Adrenal gland (tissue), 12 donors: ENCODE results near the gene DNAAF1. TPM values are rescaled to one million over a fixed set of nuclear protein-coding genes. Genes with fewer than 3 reads are reported as not detected.

ENCODE experiments used
- DNase-seq, 7 donors: peaks; one replicate each; pipeline ENCODE4 v3.0.0-alpha.2; 2019 to 2020
- H3K27ac ChIP-seq, 5 donors: fragments of 200-600 bp; sonication (generic) in 4 of 5; 1 replicate in 3 of 5; 2 replicates in 2 of 5; pipeline versions ENCODE4 v1.5.1 to v1.8.0; 2016 to 2020; ENCODE audit warnings: mild to moderate bottlenecking in 1 of 5
- H3K27me3 ChIP-seq: fragments of 200-600 bp; 2 replicates; pipeline ENCODE4 v1.8.0; 2021
- H3K36me3 ChIP-seq, 2 donors: fragments of 200-600 bp; replicated peaks in 1 of 2; 1 replicate in 1 of 2; 2 replicates in 1 of 2; pipeline versions ENCODE4 v1.5.1 to v1.8.0; 2018 to 2022
- H3K4me1 ChIP-seq, 2 donors: fragments of 200-600 bp; replicated peaks in 1 of 2; 1 replicate in 1 of 2; 2 replicates in 1 of 2; pipeline versions ENCODE4 v1.5.1 to v1.8.0; 2018 to 2021
- H3K4me3 ChIP-seq, 4 donors: fragments of 200-600 bp; sonication (generic) in 3 of 4; one replicate each; pipeline ENCODE4 v1.5.1; 2016 to 2018
- H3K9me3 ChIP-seq, 3 donors: fragments of 200-600 bp; sonication (generic) in 1 of 3; replicated peaks in 1 of 3; 1 replicate in 2 of 3; 2 replicates in 1 of 3; pipeline versions ENCODE4 v1.5.1 to v1.8.0; 2016 to 2021
- POLR2A ChIP-seq, 2 donors: fragments of 450-650 bp; IDR thresholded peaks; one replicate each; pipeline ENCODE4 v1.6.1; 2017; ENCODE audit warnings: antibody characterized with exemption in 2 of 2, mild to moderate bottlenecking in 2 of 2, moderate library complexity in 1 of 2
- WGBS, 4 donors: extraction: QIAGEN DNeasy Blood & Tissue Kit in 2 of 4; methylation state at CpG; one replicate each; pipeline versions ENCODE4 v1.1.5 to v1.1.7; 2013 to 2017; 5-methylcytosine and 5-hydroxymethylcytosine counted together
- intact Hi-C, 2 donors: fragments of 100-400 bp; cut with DNase I; formaldehyde crosslinking; loops; one replicate each; pipeline versions ENCODE4 v1.14.1 to v1.15.0; 2022 to 2023
- polyA plus RNA-seq, 3 donors: library from polyadenylated mRNA; stranded (reverse); fragments of 200-250 nt in 2 of 3; fragments of 350-450 nt in 1 of 3; fragmentation: Illumina TruSeq in 1 of 3; extraction: RNeasy Lipid Tissue Mini Kit (QIAGEN cat#74804) in 1 of 3; gene quantifications; one replicate each; pipeline ENCODE4 v1.2.3, GENCODE V29; 2013 to 2014
- total RNA-seq, 9 donors: library from RNA; depleted of rRNA in 4 of 9; stranded (reverse); fragments of >200 nt in 4 of 9; fragments of 120-200 nt in 1 of 9; fragmentation: NEBNext Ultra II Directional in 1 of 9; extraction: Animal tissue kit (Norgen Biotek cat#: 25700) in 1 of 9; gene quantifications; one replicate each; pipeline versions ENCODE4 v1.1.0 to v1.2.4, GENCODE V29; 2013 to 2023
- TF ChIP-seq, protein P1 (sequence below), 6 experiments: fragments of 450-650 bp in 4 of 6; fragments of 200-600 bp in 2 of 6; sonication (generic) in 1 of 6; IDR thresholded peaks; 1 replicate in 5 of 6; 2 replicates in 1 of 6; pipeline versions ENCODE4 v1.5.1 to v1.8.0; 2016 to 2021; ENCODE audit warnings: antibody characterized with exemption in 6 of 6, mild to moderate bottlenecking in 2 of 6, moderate library complexity in 1 of 6
- donor health status: healthy with polysubstance abuse.
- donor health status: Bipolar disorder and iron deficiency.
- donor health status: DM: yes; HTN: yes; CAD: no.
- donor health status: DM: no; HTN: no; CAD: no.
- donor health status: DM: no; HTN: no; CAD: no.
- donor health status: DM: yes; HTN: yes; CAD: no.

DNAAF1 gene
- total and polyA plus RNA-seq, 12 donors: 0.67 to 17.9 (median 2.4) TPM

DNA sequence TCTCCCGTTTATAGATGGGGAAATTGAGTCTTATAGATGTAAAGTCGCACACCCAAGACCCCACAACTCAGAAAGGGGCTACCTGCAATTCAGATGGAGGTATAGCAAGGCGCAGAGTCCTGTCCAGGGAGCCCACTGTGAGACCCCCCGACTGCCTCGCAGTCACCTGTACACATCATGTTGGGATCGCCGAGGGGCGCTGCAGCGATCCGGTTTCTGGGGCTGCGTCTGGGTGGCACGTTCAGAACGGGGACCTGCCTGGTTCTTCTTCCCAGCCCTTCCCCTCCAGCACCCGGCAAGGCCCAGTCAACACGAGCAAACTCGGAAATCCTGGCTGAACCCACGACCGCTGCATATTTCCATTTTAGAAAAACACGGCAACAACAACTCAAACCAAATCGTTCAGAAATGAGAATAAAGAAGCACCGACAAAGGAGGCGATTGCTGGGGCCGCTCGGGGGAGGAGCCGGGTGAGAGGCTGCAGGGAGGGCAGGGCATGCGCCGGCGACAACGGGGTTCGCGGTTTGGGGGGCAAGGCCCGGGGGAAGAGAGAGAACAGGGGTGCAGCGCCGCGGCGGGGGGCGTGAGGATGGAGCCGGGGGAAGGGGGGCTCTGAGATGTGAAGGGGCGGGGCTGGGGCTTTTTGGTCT, 774 bp upstream of the DNAAF1 start:
- WGBS, 4 donors: 1 to 4% (median 1%) methylated on average over 25 to 39 of the region's 39 CpGs
- H3K27ac ChIP-seq: peak overlapping the region in 4 of 5 donors; percentile 24 to 89 (median 83)
- intact Hi-C loops: no loop called here

GRCh38 chr16:84150926-84151325, 5.8 kb downstream of the DNAAF1 start:
- TF ChIP-seq, protein P1, sequence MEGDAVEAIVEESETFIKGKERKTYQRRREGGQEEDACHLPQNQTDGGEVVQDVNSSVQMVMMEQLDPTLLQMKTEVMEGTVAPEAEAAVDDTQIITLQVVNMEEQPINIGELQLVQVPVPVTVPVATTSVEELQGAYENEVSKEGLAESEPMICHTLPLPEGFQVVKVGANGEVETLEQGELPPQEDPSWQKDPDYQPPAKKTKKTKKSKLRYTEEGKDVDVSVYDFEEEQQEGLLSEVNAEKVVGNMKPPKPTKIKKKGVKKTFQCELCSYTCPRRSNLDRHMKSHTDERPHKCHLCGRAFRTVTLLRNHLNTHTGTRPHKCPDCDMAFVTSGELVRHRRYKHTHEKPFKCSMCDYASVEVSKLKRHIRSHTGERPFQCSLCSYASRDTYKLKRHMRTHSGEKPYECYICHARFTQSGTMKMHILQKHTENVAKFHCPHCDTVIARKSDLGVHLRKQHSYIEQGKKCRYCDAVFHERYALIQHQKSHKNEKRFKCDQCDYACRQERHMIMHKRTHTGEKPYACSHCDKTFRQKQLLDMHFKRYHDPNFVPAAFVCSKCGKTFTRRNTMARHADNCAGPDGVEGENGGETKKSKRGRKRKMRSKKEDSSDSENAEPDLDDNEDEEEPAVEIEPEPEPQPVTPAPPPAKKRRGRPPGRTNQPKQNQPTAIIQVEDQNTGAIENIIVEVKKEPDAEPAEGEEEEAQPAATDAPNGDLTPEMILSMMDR (IDR thresholded peaks at IDR 0.05): no peak
- no peak for TF ChIP-seq POLR2A (IDR thresholded peaks at IDR 0.05)
- 85 to 88% (median 88%) methylated on average over 3 of the region's 3 CpGs for WGBS, 4 donors
- Histone ChIP-seq H3K27ac (no peak overlapping the region), H3K27me3 (no peaks in the 10 kb centered on the region), H3K4me1 (no peaks in the 10 kb centered on the region), H3K9me3 (no peaks in the 10 kb centered on the region), H3K4me3 (no peak overlapping the region), H3K36me3 (no peaks in the 10 kb centered on the region)
- no peak for DNase-seq
- intact Hi-C loops: no loop called here

More for the DNA sequence above, 774 bp upstream of the DNAAF1 start:
- Histone ChIP-seq H3K36me3 (no peaks in the 10 kb centered on the region), H3K4me1 (peaks cover 7 to 13% of the 10 kb centered on the region in 2 donors), H3K4me3 (peak overlapping the region; percentile 1 to 95 (median 82)), H3K9me3 (no peaks in the 10 kb centered on the region), H3K27me3 (no peaks in the 10 kb centered on the region)
- TF ChIP-seq, protein P1 (IDR thresholded peaks at IDR 0.05): no peak
- TF ChIP-seq POLR2A (IDR thresholded peaks at IDR 0.05): no peak
- DNase-seq: peak in 6 of 7 donors; percentile 20 to 42 (median 37)

DNA sequence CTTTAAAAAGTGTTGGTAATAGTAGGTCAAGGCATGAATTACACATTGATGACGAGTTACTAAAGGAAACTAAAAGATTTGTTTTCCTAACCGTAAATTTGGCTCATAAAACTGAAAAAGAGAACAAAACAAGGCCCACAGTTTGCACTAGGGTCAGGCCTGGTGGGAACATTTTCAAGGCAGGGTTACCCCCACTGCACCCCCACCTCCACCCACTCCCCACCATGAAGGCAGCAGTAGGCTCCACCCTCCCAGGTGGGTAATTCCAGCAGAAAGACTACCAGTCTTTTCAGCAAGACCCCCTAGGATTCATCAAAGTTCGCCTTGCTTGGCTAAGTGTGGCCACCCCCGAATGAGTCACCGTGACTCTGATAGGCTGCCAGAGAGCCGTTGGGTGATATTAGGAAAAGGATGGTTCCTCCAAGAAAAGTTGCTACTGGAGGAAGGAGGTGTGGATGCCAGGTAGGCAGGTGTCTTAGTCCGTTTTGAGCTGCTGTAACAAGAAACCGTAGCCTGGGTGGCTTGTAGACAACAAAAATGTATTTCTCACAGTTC, 8.6 kb downstream of the DNAAF1 start:
- peak in 4 of 7 donors; percentile 27 to 41 (median 33) for DNase-seq
- Histone ChIP-seq H3K27me3 (no peaks in the 10 kb centered on the region), H3K9me3 (no peaks in the 10 kb centered on the region), H3K4me3 (no peak overlapping the region), H3K27ac (no peak overlapping the region), H3K36me3 (no peaks in the 10 kb centered on the region), H3K4me1 (no peaks in the 10 kb centered on the region)
- WGBS, 4 donors: 33 to 50% (median 37%) methylated on average over 8 of the region's 8 CpGs
- intact Hi-C loops: no loop called here
- TF ChIP-seq POLR2A (IDR thresholded peaks at IDR 0.05): no peak

DNA sequence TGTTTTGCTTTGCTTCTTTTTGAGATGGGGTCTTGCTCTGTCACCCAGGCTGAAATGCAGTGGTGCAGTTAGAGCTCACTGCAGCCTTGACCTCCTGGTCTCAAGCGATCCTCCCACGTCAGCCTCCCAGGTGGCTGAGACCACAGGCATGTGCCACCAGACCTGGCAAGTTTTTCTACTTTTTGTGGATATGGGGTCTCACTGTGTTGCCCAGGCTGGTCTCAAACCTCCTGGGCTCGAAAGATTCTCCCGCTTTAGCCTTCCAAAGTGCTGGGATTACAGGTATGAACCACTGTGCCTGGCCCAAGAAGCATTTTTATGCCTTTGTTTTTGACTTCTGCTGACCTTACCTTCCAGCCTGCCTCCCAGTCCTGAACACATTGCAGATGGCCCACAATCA, 10.1 kb downstream of the DNAAF1 start:
- H3K36me3 ChIP-seq: no peaks in the 10 kb centered on the region

More for the DNA sequence above, 10.1 kb downstream of the DNAAF1 start:
- no peak for DNase-seq
- Histone ChIP-seq H3K9me3 (no peaks in the 10 kb centered on the region), H3K4me3 (no peak overlapping the region), H3K4me1 (no peaks in the 10 kb centered on the region), H3K27ac (no peak overlapping the region), H3K27me3 (no peaks in the 10 kb centered on the region)
- TF ChIP-seq POLR2A (IDR thresholded peaks at IDR 0.05): no peak
- TF ChIP-seq, protein P1 (IDR thresholded peaks at IDR 0.05): no peak
- 84 to 93% (median 92%) methylated on average over 4 of the region's 4 CpGs for WGBS, 4 donors
- intact Hi-C loops: no loop called here
